Measurements from ENCODE around the gene ZNF22. TPM values are rescaled to one million over a fixed set of nuclear protein-coding genes. Genes with fewer than 3 reads are reported as not detected.

Gene ZNF22
- 31.4 and 33.7 TPM in 2 replicates for total RNA-seq

GRCh38 chr10:45000752-45001380, at the start of gene ZNF22:
Gene ZNF22, plus strand, starts transcription at chr10:45000923. Its CDS starts 2,446 bp downstream, at chr10:45003369.
- intact Hi-C loops (cut with micrococcal nuclease): loop anchor here (1.0 to 10.0 kb wide), 11 partner anchors 23 to 1862 kb away; partner anchors contain the start of genes CSGALNACT2, DEPP1, RASSF4 and TIMM23

DNA sequence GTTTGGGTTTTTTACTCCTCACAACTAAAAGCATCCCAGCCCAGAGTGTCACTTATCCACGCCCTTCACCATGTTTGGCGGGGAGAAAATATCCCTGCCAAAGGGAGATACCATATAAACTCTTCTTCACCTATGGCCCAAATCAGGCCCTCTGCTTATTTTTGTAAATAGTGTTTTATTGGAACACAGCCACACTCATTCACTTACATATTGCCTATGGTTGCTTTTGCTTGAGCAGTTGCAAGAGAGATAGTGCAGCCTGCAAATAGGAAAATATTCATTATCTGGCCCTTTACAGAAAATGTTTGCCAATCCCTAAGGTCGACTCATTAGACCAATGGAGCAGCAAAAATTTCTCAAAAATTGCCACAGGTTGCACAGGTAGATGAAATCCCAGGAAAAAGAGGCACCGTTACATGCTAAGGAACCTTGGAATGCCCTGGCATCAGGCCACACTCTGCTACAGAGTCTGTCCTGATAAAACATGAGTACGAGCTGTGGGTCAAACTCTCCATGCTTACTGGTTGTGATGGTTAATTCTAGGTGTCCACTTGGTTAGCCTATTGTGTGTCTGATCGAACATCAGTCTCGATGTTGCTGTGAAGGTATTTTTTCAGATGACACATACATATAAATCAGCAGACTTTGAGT, 49.0 kb upstream of the ZNF22 start:
- intact Hi-C loops (cut with micrococcal nuclease): no loop called here

DNA sequence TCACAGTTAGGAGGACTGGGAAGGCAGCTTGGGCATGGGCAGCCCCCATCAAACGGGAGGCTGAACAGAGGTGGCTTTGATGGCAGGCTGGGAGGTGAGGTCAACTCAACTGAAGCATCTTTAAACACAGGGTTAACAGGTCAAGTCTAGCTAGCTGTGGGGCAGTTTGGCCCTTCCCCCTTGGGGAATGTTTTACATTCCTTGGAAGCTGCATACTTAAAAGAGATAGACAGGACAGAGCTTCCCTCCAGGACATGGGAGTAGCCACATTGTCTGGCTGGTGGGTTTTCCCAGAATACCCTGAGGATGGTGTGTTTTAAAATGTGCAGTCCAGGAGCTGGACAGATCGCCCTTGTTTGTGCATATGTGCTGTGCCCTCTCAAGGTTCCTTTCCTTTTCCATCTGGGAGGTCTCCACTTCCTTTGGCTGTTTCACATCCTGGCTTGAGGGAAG, 47.9 kb upstream of the ZNF22 start:
- intact Hi-C loops (cut with micrococcal nuclease): no loop called here

DNA sequence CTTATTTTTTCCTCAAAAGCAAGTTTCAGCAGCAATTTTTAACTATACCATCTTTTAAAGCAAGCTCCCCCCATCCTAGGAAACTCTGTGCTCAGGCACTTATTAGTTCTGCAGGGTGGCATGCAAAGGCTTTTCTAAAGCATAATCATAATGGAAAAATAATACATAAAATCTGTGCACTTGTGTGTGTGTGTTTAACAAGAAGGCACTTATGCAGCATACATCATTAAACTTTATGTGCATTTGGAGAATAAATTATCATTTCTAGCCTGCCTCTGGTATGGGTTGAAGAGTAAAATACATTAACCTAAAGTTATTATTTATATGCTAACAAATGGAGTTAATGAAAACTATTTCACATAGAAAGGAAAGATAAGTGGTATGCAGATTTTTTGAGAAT, 46.7 kb upstream of the ZNF22 start:
- intact Hi-C loops (cut with micrococcal nuclease): loop anchor here (2.0 kb wide), 1 partner anchor 1079 kb away; no protein-coding TSS in a partner anchor

GRCh38 chr10:44954962-44955361, 45.8 kb upstream of the ZNF22 start:
- intact Hi-C loops (cut with micrococcal nuclease): loop anchor here (2.0 kb wide), 1 partner anchor 1078 kb away; no protein-coding TSS in a partner anchor

DNA sequence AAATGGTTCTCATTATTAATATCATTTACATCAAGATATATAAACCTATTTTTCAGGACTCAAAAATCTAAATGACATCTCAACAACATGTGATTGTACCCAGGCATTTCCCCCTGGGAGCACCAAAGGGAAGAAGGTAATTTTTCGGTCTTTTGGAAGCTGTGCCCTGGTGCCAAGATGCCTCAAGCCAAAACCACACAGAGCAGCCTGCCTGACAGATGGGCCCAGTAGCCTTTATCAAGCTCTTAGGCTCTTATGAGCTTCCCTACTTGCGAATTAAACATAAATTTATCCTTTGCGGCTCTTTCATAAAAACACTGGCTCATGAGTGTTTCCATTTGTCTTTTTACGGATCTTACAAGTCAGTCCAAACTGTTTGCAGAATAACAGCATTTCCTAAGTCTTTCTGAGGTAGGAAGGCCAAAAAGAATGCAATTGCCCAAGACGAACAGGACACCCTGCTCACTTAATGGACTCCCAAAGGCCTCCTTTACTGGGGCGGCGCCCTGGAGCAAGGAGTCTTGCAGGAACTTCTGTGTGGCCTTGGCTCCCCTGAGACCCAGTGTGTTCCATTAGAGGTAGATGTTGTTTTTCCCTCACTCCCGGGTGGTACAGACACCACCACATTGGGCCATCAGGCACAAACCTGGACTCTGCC, 45.2 kb upstream of the ZNF22 start:
- intact Hi-C loops (cut with micrococcal nuclease): loop anchor here (2.0 kb wide), 1 partner anchor 1077 kb away; no protein-coding TSS in a partner anchor

DNA sequence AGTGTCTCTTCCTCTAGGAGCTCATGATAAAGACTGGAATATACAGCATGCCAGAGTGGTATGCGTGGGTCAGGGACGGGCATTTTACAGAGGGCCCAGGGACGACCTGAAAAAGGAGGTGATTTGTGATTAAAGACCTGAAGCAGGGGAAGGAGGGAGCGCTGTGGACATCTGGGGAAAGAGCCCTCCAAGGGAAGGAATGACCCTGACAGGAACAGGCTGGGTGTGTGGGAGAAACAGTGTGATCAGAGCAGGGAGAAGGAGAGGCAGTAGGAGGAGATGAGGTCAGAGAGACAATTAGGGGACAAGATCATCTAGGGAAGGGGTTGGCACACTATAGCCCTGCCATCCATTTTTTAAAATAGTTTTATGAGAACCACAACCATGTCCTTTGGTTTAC, 44.5 kb upstream of the ZNF22 start:
- intact Hi-C loops (cut with micrococcal nuclease): no loop called here

- intact Hi-C loops (cut with micrococcal nuclease): no loop called here
These were observed 43.7 kb upstream of the ZNF22 start for GRCh38 chr10:44956717-44957706.

GRCh38 chr10:44958196-44958897, 42.4 kb upstream of the ZNF22 start:
- intact Hi-C loops (cut with micrococcal nuclease): no loop called here

DNA sequence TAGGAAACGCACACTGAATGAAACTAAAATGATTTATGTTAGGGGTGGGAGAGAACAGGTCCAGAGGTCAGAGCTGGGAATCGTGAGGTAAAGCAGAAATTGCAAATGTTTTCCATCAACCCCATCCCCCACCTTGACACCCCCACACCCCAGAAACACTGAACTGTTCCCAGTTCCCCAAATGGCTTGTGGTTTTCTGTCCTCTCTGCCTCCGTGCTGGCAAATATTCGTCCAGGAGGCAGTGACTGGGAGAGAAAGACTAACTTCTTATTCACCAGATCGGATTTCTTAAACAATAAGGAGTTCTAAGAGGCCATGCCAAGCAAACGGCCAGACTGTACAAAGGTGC, 41.9 kb upstream of the ZNF22 start:
- intact Hi-C loops (cut with micrococcal nuclease): loop anchor here (1.0 kb wide), 5 partner anchors 9 to 81 kb away; no protein-coding TSS in a partner anchor

DNA sequence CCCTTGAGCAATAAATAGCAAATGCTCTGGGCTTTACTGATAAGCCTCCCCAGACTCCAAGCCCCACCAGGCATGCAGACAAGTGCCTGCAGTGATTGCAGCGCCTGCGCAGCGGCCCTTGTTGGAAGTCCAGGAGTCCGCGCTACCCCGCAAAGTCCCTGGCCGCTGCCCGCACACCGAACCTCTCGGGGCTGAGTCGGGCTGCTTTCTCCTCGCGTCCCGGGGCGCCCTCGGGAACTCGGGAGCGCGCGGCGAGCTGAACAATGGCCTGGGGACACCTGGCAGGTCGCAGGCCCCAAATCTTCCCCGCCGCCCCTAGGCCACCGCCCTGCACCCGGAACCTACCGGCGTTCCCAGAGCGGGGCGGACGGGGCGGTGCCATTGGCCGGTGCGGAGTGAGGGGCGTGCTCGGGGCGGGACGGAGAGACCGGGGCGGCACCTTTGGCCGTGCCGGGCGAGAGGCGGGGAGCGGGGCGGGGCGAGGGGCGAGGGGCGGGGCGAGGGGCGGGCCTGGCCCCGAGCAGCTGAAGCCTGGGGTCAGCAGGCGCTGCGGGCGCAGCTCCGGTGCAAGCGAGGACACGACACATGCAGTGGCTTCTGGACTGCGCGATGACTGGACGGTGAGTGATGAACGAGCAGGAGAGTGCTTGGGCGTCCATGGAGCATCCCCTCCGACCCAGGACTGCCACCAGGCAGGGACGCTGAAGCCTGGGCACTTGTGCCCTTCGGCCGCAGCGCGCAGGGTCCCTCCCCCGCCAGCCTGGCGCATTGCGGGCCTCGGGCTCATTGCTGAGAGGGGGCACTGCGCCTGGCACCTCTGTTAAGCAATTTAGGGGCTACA, 41.3 kb upstream of the ZNF22 start, which contains the start of gene RASSF4:
RASSF4 (plus strand) TSS at position 556 of the 841 bp plus-strand sequence. CDS start 10,401 bp downstream, outside the sequence.
- intact Hi-C loops (cut with micrococcal nuclease): loop anchor here (1.0 kb wide), 5 partner anchors 9 to 81 kb away; no protein-coding TSS in a partner anchor

DNA sequence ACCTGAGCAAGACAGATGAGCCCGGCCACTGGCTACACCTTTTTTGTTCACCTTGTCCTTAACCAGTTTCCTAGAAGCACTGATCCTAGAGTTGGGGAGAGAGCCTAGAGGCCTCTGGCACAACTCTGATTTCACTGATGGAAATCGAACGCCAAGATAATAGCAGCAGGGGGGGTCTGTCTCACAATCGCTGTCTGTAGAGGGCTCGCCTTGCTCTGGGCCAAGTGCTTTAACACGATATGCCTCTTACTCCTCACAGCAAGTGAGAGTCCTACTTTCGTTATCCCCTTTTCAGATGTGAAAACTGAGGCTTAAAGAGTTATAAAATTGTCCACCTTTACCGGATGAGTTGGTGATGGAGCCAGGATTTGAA, 40.6 kb upstream of the ZNF22 start:
- intact Hi-C loops (cut with micrococcal nuclease): no loop called here

- intact Hi-C loops (cut with micrococcal nuclease): no loop called here
These were observed 40.1 kb upstream of the ZNF22 start for GRCh38 chr10:44960482-44961229.

GRCh38 chr10:44961230-44961571, 39.5 kb upstream of the ZNF22 start:
- intact Hi-C loops (cut with micrococcal nuclease): no loop called here

GRCh38 chr10:44961931-44962750, 38.6 kb upstream of the ZNF22 start:
- intact Hi-C loops (cut with micrococcal nuclease): no loop called here

DNA sequence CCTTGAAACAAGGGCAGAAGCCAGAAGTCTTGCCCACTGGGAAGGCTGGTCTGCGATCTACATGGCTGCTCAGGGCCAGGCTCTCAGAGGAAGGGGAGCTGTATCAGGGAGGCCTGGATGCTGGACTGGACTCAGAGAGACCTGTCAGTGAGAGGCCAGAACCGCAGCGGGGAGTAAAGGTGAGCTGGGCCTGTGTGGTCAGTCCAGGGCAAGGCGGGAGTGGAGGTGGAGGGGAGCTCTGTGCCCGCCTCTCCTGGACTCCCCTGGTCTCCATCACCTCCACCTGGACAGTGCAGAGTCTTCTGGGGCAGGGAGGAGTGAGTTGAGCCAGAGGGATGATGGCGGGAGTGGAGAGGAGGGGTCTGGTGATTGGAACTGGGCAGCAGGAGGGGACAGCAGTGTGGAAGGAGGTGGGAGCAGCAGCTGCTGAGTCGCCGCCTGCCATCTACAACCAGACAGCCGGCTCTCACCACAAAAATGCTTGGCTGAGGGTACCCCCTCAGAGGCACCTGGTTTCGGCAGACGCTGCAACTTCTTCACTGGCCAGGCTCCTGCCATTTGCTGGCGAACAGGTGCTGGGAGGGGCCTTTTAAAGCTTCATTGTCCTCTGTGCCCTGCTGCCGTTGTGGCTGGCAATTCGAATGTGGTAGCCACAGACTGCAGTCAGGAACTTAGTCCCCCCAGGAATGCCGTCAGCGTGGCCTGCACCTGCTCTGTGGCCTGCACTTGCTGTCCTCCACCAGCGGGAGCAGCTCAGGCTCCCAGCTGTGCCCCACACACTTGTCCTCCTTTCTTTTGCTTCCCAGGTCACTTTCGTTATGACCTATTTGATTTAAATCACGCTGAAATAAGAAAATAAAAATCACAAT, 37.6 kb upstream of the ZNF22 start:
- intact Hi-C loops (cut with micrococcal nuclease): no loop called here

Data from T-helper 1 cell treated with Interleukin-12 subunit alpha and Interleukin-12 subunit beta and Interleukin-4 antibody, amounts not matched to agents 30 ng/mL and 1 ng/mL, for 36 hours (primary cell).